Left ventricle myocardium inferior (tissue), 1 donor: Measurements from ENCODE around the gene JAM3. TPM values are rescaled to one million over a fixed set of nuclear protein-coding genes. Genes with fewer than 3 reads are reported as not detected.

ENCODE experiments used
- DNase-seq: peaks from one replicate; pipeline ENCODE4 v3.0.0-alpha.2; 2020
- H3K27ac ChIP-seq: fragments of 200-600 bp; replicated peaks from 2 replicates; pipeline ENCODE4 v1.8.0; 2021
- H3K27me3 ChIP-seq: fragments of 200-600 bp; 2 replicates; pipeline ENCODE4 v1.8.0; 2021; ENCODE audit warnings: low read depth
- H3K36me3 ChIP-seq: fragments of 200-600 bp; 2 replicates; pipeline ENCODE4 v1.8.0; 2021
- H3K4me1 ChIP-seq: fragments of 200-600 bp; 2 replicates; pipeline ENCODE4 v1.8.0; 2021
- H3K4me3 ChIP-seq: fragments of 200-600 bp; 2 replicates; pipeline ENCODE4 v1.8.0; 2021; ENCODE audit warnings: mild to moderate bottlenecking, moderate library complexity
- H3K9me3 ChIP-seq: fragments of 200-600 bp; replicated peaks from 2 replicates; pipeline ENCODE4 v1.8.0; 2021
- CTCF ChIP-seq: fragments of 200-600 bp; IDR thresholded peaks from 2 replicates; pipeline ENCODE4 v1.8.0; 2021; ENCODE audit warnings: antibody characterized with exemption, mild to moderate bottlenecking, borderline replicate concordance
- intact Hi-C: fragments of 100-400 bp; cut with micrococcal nuclease; formaldehyde crosslinking; loops from one replicate; pipeline ENCODE4 v1.11.0; 2022
- total RNA-seq: library from RNA; stranded (reverse); fragmentation: NEBNext Ultra II Directional; extraction: Animal tissue kit (Norgen Biotek cat#: 25700); gene quantifications from one replicate; pipeline ENCODE4 v1.2.1, GENCODE V29; 2021
- donor health status: DM: no; HTN: yes; CAD: no; lungs with severe emphysema.

The JAM3 gene
- total RNA-seq, 1 donor from 2014 or later, result 36.2 TPM

GRCh38 chr11:134140961-134141490, 72.2 kb downstream of the JAM3 start:
- H3K27me3 ChIP-seq, result no peaks in the 10 kb centered on the region
- intact Hi-C loops, result no loop called here

GRCh38 chr11:134142536-134142935, 73.7 kb downstream of the JAM3 start:
- Histone ChIP-seq H3K4me3 (no peak overlapping the region), H3K27ac (no peak overlapping the region), H3K9me3 (no peaks in the 10 kb centered on the region), H3K4me1 (peaks cover 6% of the 10 kb centered on the region), H3K27me3 (no peaks in the 10 kb centered on the region), H3K36me3 (peaks cover 21% of the 10 kb centered on the region)
- intact Hi-C loops, result no loop called here
- no peak for TF ChIP-seq CTCF
- no peak for DNase-seq

More at GRCh38 chr11:134140961-134141490, 72.2 kb downstream of the JAM3 start:
- no peak overlapping the region for H3K4me3 ChIP-seq
- H3K36me3 ChIP-seq, result peaks cover 18% of the 10 kb centered on the region
- H3K4me1 ChIP-seq, result peaks cover 6% of the 10 kb centered on the region
- TF ChIP-seq CTCF, result no peak
- DNase-seq, result no peak
- H3K27ac ChIP-seq, result no peak overlapping the region
- H3K9me3 ChIP-seq, result no peaks in the 10 kb centered on the region

GRCh38 chr11:134143801-134144200, 74.9 kb downstream of the JAM3 start:
- no peaks in the 10 kb centered on the region for H3K9me3 ChIP-seq
- TF ChIP-seq CTCF, result no peak
- no peak for DNase-seq
- H3K27me3 ChIP-seq, result no peaks in the 10 kb centered on the region
- no peak overlapping the region for H3K27ac ChIP-seq
- no peak overlapping the region for H3K4me3 ChIP-seq
- H3K36me3 ChIP-seq, result peaks cover 21% of the 10 kb centered on the region
- intact Hi-C loops, result no loop called here
- peaks cover 6% of the 10 kb centered on the region for H3K4me1 ChIP-seq

- H3K9me3 ChIP-seq, result no peaks in the 10 kb centered on the region
- no peak for DNase-seq
- H3K4me1 ChIP-seq, result no peaks in the 10 kb centered on the region
- H3K27me3 ChIP-seq, result no peaks in the 10 kb centered on the region
- intact Hi-C loops, result no loop called here
- TF ChIP-seq CTCF, result no peak
- H3K4me3 ChIP-seq, result no peak overlapping the region
- H3K27ac ChIP-seq, result no peak overlapping the region
- H3K36me3 ChIP-seq, result peaks cover 30% of the 10 kb centered on the region
These were observed 75.9 kb downstream of the JAM3 start for GRCh38 chr11:134144744-134145143.

- no peaks in the 10 kb centered on the region for H3K9me3 ChIP-seq
- H3K27ac ChIP-seq, result no peak overlapping the region
- H3K4me1 ChIP-seq, result no peaks in the 10 kb centered on the region
- no peak for DNase-seq
- no peaks in the 10 kb centered on the region for H3K27me3 ChIP-seq
- intact Hi-C loops, result no loop called here
- H3K36me3 ChIP-seq, result peaks cover 40% of the 10 kb centered on the region
- H3K4me3 ChIP-seq, result no peak overlapping the region
- no peak for TF ChIP-seq CTCF
These were observed 76.8 kb downstream of the JAM3 start for GRCh38 chr11:134145715-134146114.

GRCh38 chr11:134146598-134146997, 77.7 kb downstream of the JAM3 start:
- no peaks in the 10 kb centered on the region for H3K27me3 ChIP-seq
- no peak for TF ChIP-seq CTCF
- H3K4me3 ChIP-seq, result no peak overlapping the region
- DNase-seq, result no peak
- no peaks in the 10 kb centered on the region for H3K4me1 ChIP-seq
- intact Hi-C loops, result no loop called here
- H3K36me3 ChIP-seq, result peaks cover 43% of the 10 kb centered on the region
- H3K9me3 ChIP-seq, result no peaks in the 10 kb centered on the region
- H3K27ac ChIP-seq, result no peak overlapping the region
